Measurements from ENCODE around the gene CACNA1B.

DNA sequence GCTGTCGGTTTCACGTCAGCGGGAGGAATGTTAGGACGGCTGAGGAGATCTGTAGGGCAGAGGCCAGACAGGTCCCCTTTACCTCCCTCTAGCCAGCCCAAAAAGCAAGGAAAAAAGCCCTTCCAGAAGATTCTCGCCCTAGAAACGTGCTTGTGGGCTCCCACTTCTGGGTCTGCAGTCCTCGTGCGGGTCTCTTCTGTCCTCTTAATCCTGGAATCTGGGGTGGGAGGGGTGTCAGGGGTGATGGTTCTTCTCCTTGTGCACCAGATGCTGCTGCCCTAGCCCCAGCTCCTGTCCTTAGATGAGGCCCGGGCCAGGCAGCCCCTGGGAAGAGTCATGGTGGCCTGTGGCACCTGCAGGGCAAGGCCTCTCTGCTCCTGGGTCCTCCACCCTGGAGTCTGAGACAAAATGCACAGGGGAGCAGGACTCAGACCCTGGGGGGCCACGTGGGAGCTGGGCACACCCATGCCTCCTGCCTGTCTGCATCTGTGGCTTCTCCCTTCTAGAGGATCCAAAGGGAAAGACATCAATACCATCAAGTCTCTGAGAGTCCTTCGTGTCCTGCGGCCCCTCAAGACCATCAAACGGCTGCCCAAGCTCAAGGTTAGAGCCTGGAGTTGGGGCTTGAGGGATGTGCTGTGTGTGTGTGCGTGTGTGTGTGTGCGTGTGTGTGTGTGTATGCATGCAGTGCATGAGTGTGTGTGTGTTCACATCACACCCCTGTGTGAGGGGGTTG is 174.2 kb downstream of the CACNA1B start:
- TF ChIP-seq, protein P1, sequence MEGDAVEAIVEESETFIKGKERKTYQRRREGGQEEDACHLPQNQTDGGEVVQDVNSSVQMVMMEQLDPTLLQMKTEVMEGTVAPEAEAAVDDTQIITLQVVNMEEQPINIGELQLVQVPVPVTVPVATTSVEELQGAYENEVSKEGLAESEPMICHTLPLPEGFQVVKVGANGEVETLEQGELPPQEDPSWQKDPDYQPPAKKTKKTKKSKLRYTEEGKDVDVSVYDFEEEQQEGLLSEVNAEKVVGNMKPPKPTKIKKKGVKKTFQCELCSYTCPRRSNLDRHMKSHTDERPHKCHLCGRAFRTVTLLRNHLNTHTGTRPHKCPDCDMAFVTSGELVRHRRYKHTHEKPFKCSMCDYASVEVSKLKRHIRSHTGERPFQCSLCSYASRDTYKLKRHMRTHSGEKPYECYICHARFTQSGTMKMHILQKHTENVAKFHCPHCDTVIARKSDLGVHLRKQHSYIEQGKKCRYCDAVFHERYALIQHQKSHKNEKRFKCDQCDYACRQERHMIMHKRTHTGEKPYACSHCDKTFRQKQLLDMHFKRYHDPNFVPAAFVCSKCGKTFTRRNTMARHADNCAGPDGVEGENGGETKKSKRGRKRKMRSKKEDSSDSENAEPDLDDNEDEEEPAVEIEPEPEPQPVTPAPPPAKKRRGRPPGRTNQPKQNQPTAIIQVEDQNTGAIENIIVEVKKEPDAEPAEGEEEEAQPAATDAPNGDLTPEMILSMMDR (conservative IDR thresholded peaks at IDR 0.05; ENCODE audit: low read depth, low read length), result no peak
- TF ChIP-seq BHLHE40 (IDR thresholded peaks at IDR 0.05; ENCODE audit: low read depth, low read length) (no peak), POLR2A (IDR thresholded peaks at IDR 0.05; ENCODE audit: low read depth, low read length) (no peak), CHD1 (IDR thresholded peaks at IDR 0.05; ENCODE audit: low read depth, low read length) (no peak), CEBPB (IDR thresholded peaks at IDR 0.05; ENCODE audit: low read depth, low read length) (no peak), SMC3 (IDR thresholded peaks at IDR 0.05; ENCODE audit: low read depth, low read length) (no peak)

All from IMR-90 (cell line).